Measurements from ENCODE around the gene DLEC1.
A peak's percentile ranks its signal among the peaks of the same experiment; 100 is the strongest.
"Not testable (repeated sequence)": the region's sequence is repeated elsewhere in the genome, so short reads cannot be mapped to it uniquely, and the experiment has no call there.

The DLEC1 gene

DNA sequence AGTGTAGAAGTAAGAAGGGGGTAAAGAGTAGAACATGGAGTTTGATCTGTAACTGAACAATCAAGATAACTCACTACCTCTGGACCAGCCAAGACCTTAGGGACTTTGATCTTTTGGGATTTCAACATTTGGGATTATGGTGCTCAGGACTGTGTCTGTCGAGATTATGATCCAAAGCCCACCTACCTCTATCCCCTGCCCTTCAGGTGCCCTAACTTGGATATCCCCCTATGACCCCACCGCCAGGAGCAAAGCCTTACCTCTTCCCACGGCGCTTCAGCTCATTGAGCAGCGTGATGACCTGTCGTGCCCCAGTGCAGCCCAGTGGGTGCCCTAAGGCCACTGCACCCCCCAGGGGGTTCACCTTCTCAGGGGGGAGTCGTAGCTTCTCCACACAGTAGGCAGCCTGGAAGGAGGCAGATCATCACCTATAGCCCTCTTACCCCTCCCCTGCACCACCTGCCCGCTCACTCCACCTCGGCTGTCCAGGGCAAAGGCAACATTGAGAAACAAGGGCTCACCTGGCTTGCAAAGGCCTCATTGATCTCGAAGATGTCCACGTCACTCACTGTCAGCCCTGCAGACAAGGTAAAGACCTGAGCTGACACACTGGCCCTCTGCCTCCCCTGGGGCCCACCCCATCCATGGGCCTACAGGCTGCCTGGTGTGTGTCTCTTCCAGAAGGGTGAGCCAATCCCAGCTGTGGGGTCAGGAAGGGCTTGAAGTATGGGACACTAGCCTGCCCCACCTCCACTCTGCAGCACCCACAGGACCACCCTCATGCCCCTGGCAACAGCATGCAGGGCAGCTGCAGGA is 86.5 kb downstream of the DLEC1 start:
- no peak overlapping the region for H3K9ac ChIP-seq (ENCODE audit: low read depth, low read length)
- H3K36me3 ChIP-seq (ENCODE audit: insufficient read depth, low read length): peaks cover 21% of the 10 kb centered on the region
- no peaks in the 10 kb centered on the region for H3K9me3 ChIP-seq (ENCODE audit: control insufficient read depth, insufficient read depth, low read length)
- no peaks in the 10 kb centered on the region for H3K4me1 ChIP-seq (ENCODE audit: insufficient read depth, low read length)

DNA sequence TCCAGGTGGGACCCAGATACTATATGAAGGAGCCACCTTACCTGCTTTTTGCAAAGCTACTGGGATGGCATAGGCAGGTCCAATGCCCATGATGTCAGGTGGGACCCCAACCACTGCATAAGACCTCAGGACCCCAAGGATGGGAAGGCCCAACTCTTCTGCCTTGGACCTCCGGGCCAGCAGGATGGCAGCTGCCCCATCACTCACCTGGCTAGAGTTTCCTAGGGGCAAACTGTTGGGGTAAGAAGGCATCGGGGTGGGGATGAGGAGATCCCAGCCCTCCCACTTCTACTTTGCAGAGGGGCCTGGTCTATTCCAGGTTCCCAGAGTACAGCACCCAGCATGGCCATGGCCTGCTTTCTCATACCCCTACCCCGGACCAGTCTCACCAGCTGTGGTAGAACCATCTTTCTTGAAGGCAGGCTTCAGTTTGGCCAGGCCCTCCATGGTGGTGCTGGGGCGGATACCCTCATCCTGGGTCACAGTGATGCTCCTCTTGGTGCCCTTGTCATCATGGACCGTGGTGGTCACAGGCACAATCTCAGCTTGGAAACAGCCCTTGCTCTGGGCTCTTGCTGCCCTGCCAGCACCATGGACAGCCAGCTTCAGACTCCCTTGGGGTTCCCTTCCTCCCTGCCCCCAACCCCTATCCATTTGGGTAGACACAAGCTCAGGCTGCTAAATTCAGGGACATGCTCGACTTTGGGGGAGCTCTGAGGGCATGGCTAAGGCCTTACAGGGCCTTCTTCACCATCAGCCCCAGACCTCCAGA is 87.3 kb downstream of the DLEC1 start:
- H3K9me3 ChIP-seq (ENCODE audit: control insufficient read depth, insufficient read depth, low read length): no peaks in the 10 kb centered on the region
- peaks cover 28% of the 10 kb centered on the region for H3K36me3 ChIP-seq (ENCODE audit: insufficient read depth, low read length)
- H3K4me1 ChIP-seq (ENCODE audit: insufficient read depth, low read length): no peaks in the 10 kb centered on the region
- no peak overlapping the region for H3K9ac ChIP-seq (ENCODE audit: low read depth, low read length)

DNA sequence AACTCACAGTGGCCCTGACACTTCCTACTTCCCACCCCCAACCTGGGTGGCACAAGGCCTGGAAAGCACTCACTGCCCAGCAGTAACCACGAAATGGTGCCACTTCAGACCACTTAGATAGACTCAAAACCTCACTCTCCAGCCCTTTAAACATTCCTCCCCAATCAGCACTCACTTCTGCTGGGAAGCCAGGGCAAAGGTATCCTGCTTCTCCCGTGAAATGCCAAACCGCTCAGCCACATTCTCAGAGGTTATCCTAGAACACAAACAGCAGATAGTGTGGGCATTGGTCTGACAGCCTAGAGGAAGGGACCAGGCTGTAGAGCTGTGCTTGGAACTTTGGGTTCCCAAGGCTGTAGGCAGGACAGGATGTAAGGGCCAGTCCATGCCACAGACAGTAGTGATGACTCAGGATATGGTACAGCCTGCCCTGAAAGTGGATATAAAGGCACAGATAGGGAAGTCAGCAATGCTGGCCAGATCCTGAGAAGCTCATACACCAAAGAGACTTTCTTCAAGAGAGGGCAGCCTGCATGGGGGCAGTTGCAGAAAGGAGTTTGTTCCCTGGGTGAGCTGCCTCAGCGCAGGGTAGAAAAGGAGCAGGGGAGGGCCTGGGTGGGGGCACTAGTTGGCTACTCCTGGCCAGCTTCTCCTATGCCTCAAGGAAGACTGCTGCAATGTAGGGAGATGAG is 88.7 kb downstream of the DLEC1 start:
- peaks cover 29% of the 10 kb centered on the region for H3K36me3 ChIP-seq (ENCODE audit: insufficient read depth, low read length)
- no peaks in the 10 kb centered on the region for H3K4me1 ChIP-seq (ENCODE audit: insufficient read depth, low read length)
- no peak overlapping the region for H3K9ac ChIP-seq (ENCODE audit: low read depth, low read length)
- no peaks in the 10 kb centered on the region for H3K9me3 ChIP-seq (ENCODE audit: control insufficient read depth, insufficient read depth, low read length)

DNA sequence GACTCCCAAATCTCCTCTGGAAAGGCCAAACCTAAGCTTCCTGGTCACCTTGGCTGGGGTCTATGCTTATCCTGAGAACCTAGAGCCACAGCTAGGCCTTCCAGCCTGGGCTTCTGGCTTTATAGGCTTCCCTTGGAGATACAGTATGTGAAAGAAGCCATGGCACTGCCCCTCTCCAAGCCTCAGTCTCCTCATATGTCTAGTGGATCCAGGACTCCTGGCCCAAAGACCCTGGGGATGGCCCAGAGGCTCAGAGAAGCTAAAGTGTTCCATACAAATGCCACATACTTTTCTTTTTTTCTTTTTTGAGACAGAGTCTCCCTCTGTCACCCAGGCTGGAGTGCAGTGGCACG is 89.3 kb downstream of the DLEC1 start:
- Histone ChIP-seq H3K36me3 (ENCODE audit: insufficient read depth, low read length) (peaks cover 29% of the 10 kb centered on the region), H3K9ac (ENCODE audit: low read depth, low read length) (no peak overlapping the region), H3K4me1 (ENCODE audit: insufficient read depth, low read length) (no peaks in the 10 kb centered on the region), H3K9me3 (ENCODE audit: control insufficient read depth, insufficient read depth, low read length) (no peaks in the 10 kb centered on the region)

DNA sequence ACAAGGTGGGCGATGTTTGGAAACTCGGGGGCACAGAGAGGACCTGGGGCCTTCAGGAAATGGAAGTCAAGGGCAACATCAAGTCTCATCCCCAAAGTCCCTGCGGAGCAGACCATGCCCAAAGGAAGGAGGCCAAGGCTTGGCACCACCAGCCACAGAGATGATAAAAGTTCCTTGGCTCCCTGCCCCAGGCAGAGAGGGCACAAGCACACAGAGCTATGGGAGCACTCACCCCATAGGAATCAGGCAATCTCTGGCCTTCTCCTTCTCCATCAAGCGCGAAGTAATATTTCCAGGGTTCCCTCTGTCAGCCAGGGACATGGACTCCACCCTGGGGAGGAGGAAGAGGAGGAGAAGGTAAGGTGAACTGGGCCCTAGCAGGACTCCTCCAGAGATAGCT is 90.0 kb downstream of the DLEC1 start:
- Histone ChIP-seq H3K9me3 (ENCODE audit: control insufficient read depth, insufficient read depth, low read length) (no peaks in the 10 kb centered on the region), H3K9ac (ENCODE audit: low read depth, low read length) (no peak overlapping the region), H3K4me1 (ENCODE audit: insufficient read depth, low read length) (no peaks in the 10 kb centered on the region), H3K36me3 (ENCODE audit: insufficient read depth, low read length) (peaks cover 29% of the 10 kb centered on the region)

DNA sequence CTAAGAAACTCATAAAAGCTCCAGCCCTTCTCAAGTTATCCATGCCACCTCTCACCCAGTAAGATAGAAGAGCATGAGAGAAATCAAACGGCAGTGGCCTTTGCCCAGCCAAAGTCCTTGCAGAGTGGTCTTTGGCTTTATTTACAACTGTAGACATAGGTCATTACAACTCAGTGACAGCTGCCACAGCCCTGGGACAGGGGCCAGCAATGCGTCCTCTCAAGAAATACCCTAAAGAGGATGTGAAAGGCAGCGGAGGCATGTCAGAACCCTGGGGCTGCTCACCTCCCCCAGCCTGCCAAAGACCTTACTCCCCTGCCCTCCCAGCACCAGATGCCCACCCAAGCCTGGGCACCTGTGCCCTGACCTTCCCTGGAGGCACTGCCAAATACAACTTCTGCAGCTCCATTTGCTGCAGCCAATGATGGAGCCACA is 91.6 kb downstream of the DLEC1 start:
- no peak overlapping the region for H3K9ac ChIP-seq (ENCODE audit: low read depth, low read length)
- H3K4me1 ChIP-seq (ENCODE audit: insufficient read depth, low read length): no peaks in the 10 kb centered on the region
- H3K36me3 ChIP-seq (ENCODE audit: insufficient read depth, low read length): peaks cover 23% of the 10 kb centered on the region
- H3K9me3 ChIP-seq (ENCODE audit: control insufficient read depth, insufficient read depth, low read length): no peaks in the 10 kb centered on the region

DNA sequence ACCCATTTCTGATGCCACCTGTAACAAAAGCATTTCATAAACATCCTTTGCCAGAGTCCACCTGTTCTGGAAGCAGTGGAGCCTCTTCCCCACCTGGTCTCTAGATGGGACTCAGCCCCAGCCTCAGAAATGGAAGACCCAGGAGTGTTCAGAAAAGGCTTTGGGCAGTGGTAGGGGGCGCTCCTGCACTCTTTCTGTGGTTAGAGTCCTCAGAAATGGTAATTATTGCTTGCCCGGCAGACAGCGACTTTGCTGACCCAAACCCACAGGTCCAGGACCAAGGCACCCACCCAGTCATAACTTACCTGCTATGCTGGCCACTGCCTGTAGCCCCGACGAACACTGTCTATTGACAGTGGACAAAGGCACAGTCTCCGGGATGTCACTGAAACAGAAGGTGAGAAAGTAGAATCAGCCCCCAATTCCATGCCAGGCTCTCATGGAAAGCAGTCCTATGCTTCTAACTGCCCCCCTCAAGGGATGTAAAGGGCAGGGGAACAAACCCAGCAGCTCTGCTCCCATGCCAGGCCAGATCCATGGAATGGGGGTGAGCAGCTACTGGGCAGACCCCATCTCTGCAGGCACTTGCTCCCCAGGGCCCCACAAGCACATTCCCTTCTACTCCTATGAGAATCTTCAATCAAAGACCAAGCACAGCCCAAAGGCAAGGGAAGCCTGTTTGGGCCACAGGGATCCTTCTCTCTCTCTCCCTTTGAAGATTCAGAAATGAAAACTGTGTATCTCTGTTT is 92.8 kb downstream of the DLEC1 start:
- Histone ChIP-seq H3K4me1 (ENCODE audit: insufficient read depth, low read length) (no peaks in the 10 kb centered on the region), H3K36me3 (ENCODE audit: insufficient read depth, low read length) (peaks cover 23% of the 10 kb centered on the region), H3K9ac (ENCODE audit: low read depth, low read length) (no peak overlapping the region), H3K9me3 (ENCODE audit: control insufficient read depth, insufficient read depth, low read length) (no peaks in the 10 kb centered on the region)

DNA sequence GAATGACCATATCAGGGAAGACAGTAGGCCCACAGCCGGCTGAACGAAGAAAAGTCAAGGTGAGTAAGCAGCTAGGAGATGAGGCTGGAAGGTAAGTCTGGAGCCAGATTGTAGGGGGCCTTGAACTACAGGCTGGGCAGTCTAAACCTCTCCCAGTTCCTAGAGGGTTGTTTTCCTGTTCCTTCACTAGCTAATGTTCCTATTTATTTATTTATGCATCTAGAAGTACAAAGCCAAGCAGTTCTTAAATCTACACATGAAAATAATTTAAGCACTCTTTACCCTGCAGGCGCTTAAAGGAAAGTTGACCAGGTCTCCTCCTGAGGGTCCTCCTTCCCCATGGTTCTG is 94.2 kb downstream of the DLEC1 start:
- Histone ChIP-seq H3K9ac (ENCODE audit: low read depth, low read length) (no peak overlapping the region), H3K9me3 (ENCODE audit: control insufficient read depth, insufficient read depth, low read length) (no peaks in the 10 kb centered on the region), H3K4me1 (ENCODE audit: insufficient read depth, low read length) (no peaks in the 10 kb centered on the region), H3K36me3 (ENCODE audit: insufficient read depth, low read length) (peaks cover 11% of the 10 kb centered on the region)

DNA sequence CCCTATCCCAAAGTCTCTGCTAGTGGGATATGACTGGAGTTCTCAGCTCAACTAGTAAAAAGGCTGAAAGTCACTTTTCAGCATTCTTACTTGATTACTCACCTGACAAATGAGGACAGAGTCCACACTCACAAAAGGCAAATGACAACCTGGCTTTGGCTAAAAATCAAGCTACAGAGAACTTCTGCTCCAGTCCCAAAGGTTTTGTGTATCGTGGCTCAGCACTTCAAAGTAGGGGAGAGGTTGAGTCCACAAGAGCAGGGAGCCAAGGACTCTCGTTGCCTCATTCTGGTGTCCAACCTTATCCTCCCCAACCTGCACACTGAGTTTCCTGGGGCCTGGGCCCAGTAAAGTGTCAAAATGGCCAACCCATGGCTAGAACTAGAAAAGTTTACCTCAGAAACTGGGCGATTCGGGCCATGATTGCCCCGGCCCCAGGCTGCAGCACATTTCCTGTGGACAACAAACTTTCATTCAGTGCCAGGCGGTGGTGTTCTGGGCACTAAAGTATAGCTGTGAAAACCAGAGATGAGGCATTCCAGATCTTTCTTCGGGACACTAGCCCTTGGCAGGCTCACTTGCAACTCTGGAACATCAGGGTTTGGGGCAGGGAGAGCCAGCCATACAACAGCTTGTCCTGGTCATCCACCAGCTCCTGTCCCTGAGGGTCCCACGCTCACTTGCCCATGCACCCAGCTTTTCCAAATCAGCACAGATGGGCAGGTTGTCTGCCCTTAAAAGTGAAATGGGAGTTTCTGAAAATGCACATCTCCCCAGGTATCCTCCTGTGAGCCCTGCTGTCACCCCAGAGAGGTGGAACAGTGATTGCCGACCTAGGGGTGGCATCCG is 94.8 kb downstream of the DLEC1 start:
- H3K4me1 ChIP-seq (ENCODE audit: insufficient read depth, low read length): no peaks in the 10 kb centered on the region
- no peaks in the 10 kb centered on the region for H3K9me3 ChIP-seq (ENCODE audit: control insufficient read depth, insufficient read depth, low read length)
- peaks cover 9% of the 10 kb centered on the region; the same call in 1 of the 2 replicates for H3K36me3 ChIP-seq (ENCODE audit: insufficient read depth, low read length)
- H3K9ac ChIP-seq (ENCODE audit: low read depth, low read length): no peak overlapping the region

DNA sequence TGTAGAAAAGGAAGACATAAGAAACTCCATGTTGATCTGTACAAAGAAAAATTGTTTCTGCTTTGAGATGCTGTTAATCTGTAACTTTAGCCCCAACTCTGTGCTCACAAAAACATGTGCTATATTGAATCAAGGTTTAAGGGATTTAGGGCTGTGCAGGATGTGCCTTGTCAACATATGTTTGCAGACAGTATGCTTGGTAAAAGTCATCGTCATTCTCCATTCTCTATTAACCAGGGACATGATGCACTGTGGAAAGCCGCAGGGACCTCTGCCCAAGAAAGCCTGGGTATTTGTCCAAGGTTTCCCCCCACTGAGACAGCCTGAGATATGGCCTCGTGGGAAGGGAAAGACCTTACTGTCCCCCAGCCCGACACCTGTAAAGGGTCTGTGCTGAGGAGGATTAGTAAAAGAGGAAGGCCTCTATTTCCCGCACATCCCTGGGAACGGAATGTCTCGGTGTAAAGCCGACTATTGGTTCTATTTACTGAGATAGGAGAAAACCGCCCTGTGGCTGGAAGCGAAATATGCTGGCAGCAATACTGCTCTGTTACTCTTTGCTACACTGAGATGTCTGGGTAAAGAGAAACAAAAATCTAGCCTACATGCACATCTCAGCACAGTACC is 95.6 kb downstream of the DLEC1 start:
- not testable (repeated sequence) for H3K36me3 ChIP-seq (ENCODE audit: insufficient read depth, low read length); H3K4me1 ChIP-seq (ENCODE audit: insufficient read depth, low read length); H3K9me3 ChIP-seq (ENCODE audit: control insufficient read depth, insufficient read depth, low read length); H3K9ac ChIP-seq (ENCODE audit: low read depth, low read length)

DNA sequence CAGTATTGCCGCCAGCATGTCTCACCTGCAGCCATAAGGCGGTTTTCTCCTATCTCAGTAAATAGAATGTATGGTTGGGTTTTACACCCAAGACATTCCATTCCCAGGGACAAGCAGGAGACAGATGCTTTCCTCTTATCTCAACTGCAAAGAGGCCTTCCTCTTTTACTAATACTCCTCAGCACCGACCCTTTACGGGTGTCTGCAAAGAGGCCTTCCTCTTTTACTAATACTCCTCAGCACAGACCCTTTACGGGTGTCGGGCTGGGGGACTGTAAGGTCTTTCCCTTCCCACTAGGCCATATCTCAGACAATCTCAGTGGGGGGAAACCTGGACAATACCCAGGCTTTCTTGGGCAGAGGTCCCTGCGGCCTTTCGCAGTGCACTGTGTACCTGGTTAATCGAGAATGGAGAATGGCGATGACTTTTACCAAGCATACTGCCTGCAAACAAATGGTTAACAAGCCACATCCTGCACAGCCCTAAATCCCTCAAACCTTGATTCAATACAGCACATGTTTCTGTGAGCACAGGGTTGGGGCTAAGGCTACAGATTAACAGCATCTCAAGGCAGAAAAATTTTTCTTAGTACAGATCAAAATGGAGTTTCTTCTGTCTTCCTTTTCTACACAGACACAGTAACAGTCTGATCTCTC is 96.7 kb downstream of the DLEC1 start:
- H3K9me3 ChIP-seq (ENCODE audit: control insufficient read depth, insufficient read depth, low read length); H3K36me3 ChIP-seq (ENCODE audit: insufficient read depth, low read length); H3K4me1 ChIP-seq (ENCODE audit: insufficient read depth, low read length): not testable (repeated sequence)
- H3K9ac ChIP-seq (ENCODE audit: low read depth, low read length): peak overlapping the region; percentile 86; the same call in 1 of the 2 replicates

DNA sequence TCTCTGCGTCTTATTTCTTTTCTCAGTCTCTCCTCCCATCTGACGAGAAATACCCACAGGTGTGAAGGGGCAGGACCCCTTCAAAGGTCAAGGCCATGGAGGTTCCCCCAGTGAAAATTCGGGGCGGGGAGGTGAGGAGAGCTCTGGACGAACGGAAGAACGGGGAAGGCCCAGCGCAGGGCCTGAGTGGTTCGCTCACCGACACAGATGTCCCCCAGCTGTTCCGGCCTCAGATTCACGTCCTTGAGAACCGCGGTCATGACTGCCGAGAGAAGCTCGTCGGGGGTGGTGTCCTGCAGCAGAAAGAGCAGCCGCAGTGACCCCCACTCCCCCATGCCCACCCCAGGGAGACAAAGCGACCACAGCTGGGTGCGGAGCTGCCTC is 97.4 kb downstream of the DLEC1 start:
- Histone ChIP-seq H3K9ac (ENCODE audit: low read depth, low read length) (peak overlapping the region; percentile 86), H3K4me1 (ENCODE audit: insufficient read depth, low read length) (no peaks in the 10 kb centered on the region; the same call in 1 of the 2 replicates), H3K36me3 (ENCODE audit: insufficient read depth, low read length) (peaks cover under 1% of the 10 kb centered on the region; the same call in 1 of the 2 replicates), H3K9me3 (ENCODE audit: control insufficient read depth, insufficient read depth, low read length) (no peaks in the 10 kb centered on the region)
